AML-193 (cell line): ENCODE measurements around the gene ISX.

Experiments
- DNase-seq, 2 experiments: peaks; one replicate each; lab custom pipeline; 2025; lab: John Stamatoyannopoulos, UW

ISX gene

GRCh38 chr22:35053060-35053835 lies 12.7 kb upstream of the ISX start:
- no peak for DNase-seq

GRCh38 chr22:35054064-35054463 lies 11.9 kb upstream of the ISX start:
- no peak for DNase-seq

GRCh38 chr22:35056486-35056885 lies 9.5 kb upstream of the ISX start:
- DNase-seq, result no peak

- DNase-seq, result no peak
Measured at GRCh38 chr22:35057155-35057554, 8.8 kb upstream of the ISX start.

GRCh38 chr22:35059632-35060031 lies 6.3 kb upstream of the ISX start:
- no peak for DNase-seq

- DNase-seq, result no peak
Measured at GRCh38 chr22:35064664-35065063, 1.3 kb upstream of the ISX start.

- DNase-seq, result no peak
Measured at GRCh38 chr22:35065183-35065582, 775 bp upstream of the ISX start.

- DNase-seq, result no peak
Measured at GRCh38 chr22:35066768-35067167, 810 bp downstream of the ISX start.

GRCh38 chr22:35069541-35069940 lies 3.6 kb downstream of the ISX start:
- DNase-seq, result no peak

- DNase-seq, result no peak
Measured at GRCh38 chr22:35070451-35071093, 4.6 kb downstream of the ISX start.

- DNase-seq, result no peak
Measured at GRCh38 chr22:35071784-35072183, 5.8 kb downstream of the ISX start.

GRCh38 chr22:35072925-35073324 lies 7.0 kb downstream of the ISX start:
- no peak for DNase-seq

- no peak for DNase-seq
Measured at GRCh38 chr22:35074583-35074982, 8.6 kb downstream of the ISX start.

GRCh38 chr22:35076630-35077029 lies 10.7 kb downstream of the ISX start:
- no peak for DNase-seq

GRCh38 chr22:35085621-35086020 lies 19.7 kb downstream of the ISX start:
- no peak for DNase-seq

- DNase-seq, result no peak
Measured at GRCh38 chr22:35089139-35089538, 23.2 kb downstream of the ISX start.

GRCh38 chr22:35092406-35092805 lies 26.4 kb downstream of the ISX start:
- DNase-seq, result no peak

GRCh38 chr22:35098921-35099320 lies 33.0 kb downstream of the ISX start:
- no peak for DNase-seq

- no peak for DNase-seq
Measured at GRCh38 chr22:35099883-35100282, 33.9 kb downstream of the ISX start.

- DNase-seq, result no peak
Measured at GRCh38 chr22:35102663-35103062, 36.7 kb downstream of the ISX start.

GRCh38 chr22:35103761-35104160 lies 37.8 kb downstream of the ISX start:
- no peak for DNase-seq

GRCh38 chr22:35104491-35104890 lies 38.5 kb downstream of the ISX start:
- DNase-seq, result no peak

GRCh38 chr22:35109616-35110015 lies 43.7 kb downstream of the ISX start:
- no peak for DNase-seq

GRCh38 chr22:35111244-35111643 lies 45.3 kb downstream of the ISX start:
- DNase-seq, result no peak
